ENCODE data around the gene CAMK1D. TPM values are rescaled to one million over a fixed set of nuclear protein-coding genes. Genes with fewer than 3 reads are reported as not detected.

CAMK1D gene
- total and polyA plus RNA-seq, 8 donors = 4.4 to 10.8 (median 4.8) TPM

GRCh38 chr10:12631216-12631615, 281.9 kb downstream of the CAMK1D start:
- Histone ChIP-seq H3K36me3 (no peaks in the 10 kb centered on the region), H3K4me1 (no peaks in the 10 kb centered on the region), H3K27me3 (no peaks in the 10 kb centered on the region), H3K9me3 (no peaks in the 10 kb centered on the region), H3K27ac (no peak overlapping the region), H3K4me3 (no peak overlapping the region)
- intact Hi-C loops (cut with DNase I) = no loop called here
- no peak for ATAC-seq
- no peak for TF ChIP-seq CTCF (IDR thresholded peaks at IDR 0.05)
- no peak for DNase-seq

- Histone ChIP-seq H3K27ac (no peak overlapping the region), H3K4me3 (no peak overlapping the region), H3K9me3 (no peaks in the 10 kb centered on the region), H3K4me1 (no peaks in the 10 kb centered on the region), H3K27me3 (no peaks in the 10 kb centered on the region), H3K36me3 (no peaks in the 10 kb centered on the region)
- intact Hi-C loops (cut with DNase I) = no loop called here
- no peak for TF ChIP-seq CTCF (IDR thresholded peaks at IDR 0.05)
- ATAC-seq (peak; percentile 56), DNase-seq (no peak)
Observed at GRCh38 chr10:12631787-12632562, 282.6 kb downstream of the CAMK1D start.

- H3K9me3 ChIP-seq = no peaks in the 10 kb centered on the region
- ATAC-seq (no peak), DNase-seq (no peak)
- no peak overlapping the region for H3K4me3 ChIP-seq
- no peak for TF ChIP-seq CTCF (IDR thresholded peaks at IDR 0.05)
- H3K27ac ChIP-seq = no peak overlapping the region
- intact Hi-C loops (cut with DNase I) = no loop called here
- no peaks in the 10 kb centered on the region for H3K4me1 ChIP-seq
- H3K36me3 ChIP-seq = no peaks in the 10 kb centered on the region
- H3K27me3 ChIP-seq = no peaks in the 10 kb centered on the region
Observed at GRCh38 chr10:12633776-12634620, 284.7 kb downstream of the CAMK1D start.

- H3K4me3 ChIP-seq = no peak overlapping the region
- H3K27ac ChIP-seq = no peak overlapping the region
- H3K9me3 ChIP-seq = no peaks in the 10 kb centered on the region
- ATAC-seq = no peak
- no peaks in the 10 kb centered on the region for H3K27me3 ChIP-seq
- intact Hi-C loops (cut with DNase I) = no loop called here
- H3K36me3 ChIP-seq = no peaks in the 10 kb centered on the region
- no peaks in the 10 kb centered on the region for H3K4me1 ChIP-seq
- no peak for DNase-seq
- TF ChIP-seq CTCF (IDR thresholded peaks at IDR 0.05) = no peak
Observed at GRCh38 chr10:12634621-12634931, 285.2 kb downstream of the CAMK1D start.

GRCh38 chr10:12635127-12635541, 285.8 kb downstream of the CAMK1D start:
- no peaks in the 10 kb centered on the region for H3K36me3 ChIP-seq
- no peak for ATAC-seq
- no peak overlapping the region for H3K4me3 ChIP-seq
- no peak for TF ChIP-seq CTCF (IDR thresholded peaks at IDR 0.05)
- H3K27ac ChIP-seq = no peak overlapping the region
- no peaks in the 10 kb centered on the region for H3K9me3 ChIP-seq
- no peaks in the 10 kb centered on the region for H3K4me1 ChIP-seq
- intact Hi-C loops (cut with DNase I) = no loop called here
- H3K27me3 ChIP-seq = no peaks in the 10 kb centered on the region
- DNase-seq = no peak

Data from left lung (tissue), 10 donors.